ENCODE results near the gene FOXN1.

FOXN1 gene

DNA sequence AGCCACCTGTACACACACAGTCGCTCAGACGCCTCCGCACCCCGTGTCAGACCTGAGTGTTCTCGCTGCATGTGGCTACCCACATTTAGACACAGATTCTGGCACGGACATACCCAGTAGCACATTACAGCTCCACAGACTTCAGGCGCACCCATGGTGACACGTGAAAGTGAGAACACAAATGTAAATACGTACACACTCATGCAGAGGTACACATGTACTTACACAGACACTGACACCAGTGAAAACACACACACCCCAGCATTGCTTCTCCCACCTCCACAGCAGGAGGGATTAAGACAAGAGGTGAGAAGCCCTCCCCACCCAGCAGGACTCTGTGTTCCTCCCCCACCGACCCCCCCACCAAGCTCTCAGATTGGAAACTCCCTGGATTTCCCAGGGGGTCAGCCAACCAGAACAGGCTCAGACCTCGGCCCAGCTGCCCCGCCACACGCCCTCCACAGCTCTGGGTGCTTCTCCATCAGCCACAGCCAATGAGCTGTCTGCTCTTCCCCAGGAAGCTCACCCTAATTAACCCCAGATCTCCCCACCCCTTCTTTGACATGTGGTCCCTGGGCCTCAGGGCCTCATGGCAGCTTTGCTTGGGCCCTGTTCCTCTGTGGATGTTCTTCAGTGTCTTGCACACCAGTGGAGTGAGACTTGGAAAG is 5.3 kb upstream of the FOXN1 start:
- TF ChIP-seq ZNF274 (IDR thresholded peaks at IDR 0.05; ENCODE audit: low read depth, low read length) = no peak
- peak overlapping the region; percentile 36; the same call in 1 of the 2 replicates for H3K4me3 ChIP-seq (ENCODE audit: low read length)

DNA sequence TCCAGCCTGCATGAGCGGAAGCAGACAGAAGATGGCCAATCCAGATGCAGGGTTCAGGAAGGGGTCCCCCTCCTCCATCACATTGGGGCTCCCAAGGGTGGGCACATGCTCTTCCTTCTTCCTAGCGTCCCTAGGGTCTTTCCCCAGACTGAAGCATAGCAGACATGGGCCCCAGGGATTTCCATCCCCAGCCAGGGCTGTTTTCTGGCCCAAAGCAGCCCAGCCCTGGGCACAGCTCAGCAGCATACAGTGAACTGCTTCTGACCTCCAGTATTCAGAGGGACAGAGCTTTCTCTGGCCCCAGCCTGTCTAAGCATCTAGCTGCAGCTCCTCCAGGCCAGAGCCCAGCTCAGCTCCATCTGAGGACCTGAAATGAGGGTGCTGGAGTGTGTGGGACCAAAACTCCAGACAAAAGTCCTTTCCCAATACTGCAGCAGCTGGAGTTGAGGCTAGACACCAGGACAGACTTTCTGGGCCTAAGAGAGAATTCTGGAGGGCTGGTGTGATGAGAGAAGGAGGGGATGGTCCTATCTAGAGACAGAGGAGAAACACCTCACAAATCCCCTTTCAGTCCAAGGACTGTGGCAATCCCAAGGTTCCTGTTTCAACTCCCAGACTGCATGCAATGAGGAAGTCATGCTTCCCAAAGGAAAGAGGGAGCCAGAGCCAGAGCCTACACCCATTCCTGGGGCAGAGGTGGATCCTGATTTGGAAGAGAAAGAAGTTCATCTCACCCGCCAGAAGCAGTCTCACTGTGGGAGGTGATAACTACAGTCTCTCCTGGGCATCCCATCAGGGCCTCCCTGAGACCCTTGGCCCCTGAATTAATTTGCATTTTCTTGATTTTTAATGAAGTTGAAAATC is 4.5 kb upstream of the FOXN1 start:
- no peak overlapping the region for H3K4me3 ChIP-seq (ENCODE audit: low read length)
- TF ChIP-seq ZNF274 (IDR thresholded peaks at IDR 0.05; ENCODE audit: low read depth, low read length) = no peak

DNA sequence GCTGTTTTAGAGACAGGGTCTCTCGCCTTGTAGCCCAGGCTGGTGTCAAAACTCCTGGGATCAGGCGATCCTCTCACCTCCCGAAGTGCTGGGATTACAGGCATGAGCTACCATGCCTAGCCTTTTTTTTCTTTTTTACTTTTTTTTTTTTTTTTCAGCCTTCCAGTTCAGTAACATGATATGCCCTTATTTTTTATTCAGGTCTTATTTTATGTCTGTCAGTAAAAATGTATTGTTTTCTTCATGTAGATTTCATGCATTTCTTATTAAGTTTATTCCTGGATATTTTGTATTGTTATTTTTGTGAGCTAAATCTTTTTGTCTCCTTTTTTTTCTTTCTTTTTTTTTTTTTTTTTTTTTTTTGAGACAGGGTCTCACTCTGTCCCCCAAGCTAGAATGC is 2.7 kb upstream of the FOXN1 start:
- H3K4me3 ChIP-seq (ENCODE audit: low read length) = no peak overlapping the region
- TF ChIP-seq ZNF274 (IDR thresholded peaks at IDR 0.05; ENCODE audit: low read depth, low read length) = no peak

DNA sequence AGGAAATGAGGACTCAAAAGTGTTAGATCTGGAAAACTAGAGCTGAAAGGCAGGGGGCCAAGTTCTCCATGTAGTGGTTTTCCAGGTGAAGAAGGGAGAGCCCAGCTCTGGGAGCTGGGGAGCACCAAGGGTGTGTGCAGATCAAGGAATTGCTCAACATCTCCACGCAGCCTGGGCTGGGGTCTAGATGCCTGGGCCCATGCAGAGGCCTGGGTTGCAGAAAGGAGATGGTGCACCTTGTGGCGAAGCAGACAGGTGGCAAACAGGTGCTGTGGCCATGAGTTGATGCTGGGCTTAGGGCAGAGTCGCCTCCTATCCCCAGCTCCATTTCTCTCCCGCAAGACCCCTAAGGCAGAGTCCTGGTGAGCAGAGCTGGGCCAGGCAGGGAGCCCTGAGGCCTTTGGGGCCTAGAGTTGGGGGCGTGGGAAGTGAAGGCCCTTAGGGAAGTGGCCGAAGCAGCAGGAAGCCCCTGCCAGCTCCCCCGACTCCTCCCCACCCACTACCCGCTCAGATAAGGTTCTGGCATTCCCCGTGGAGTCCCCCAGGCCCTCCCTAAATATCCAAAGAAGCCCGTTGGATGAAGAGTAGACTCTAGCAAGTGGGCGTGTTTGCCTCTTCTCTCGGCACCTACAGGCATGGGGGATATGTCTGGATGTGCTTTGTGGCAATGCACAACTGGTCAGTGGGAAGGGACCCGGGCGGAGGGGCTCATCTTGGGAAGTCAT is 777 bp downstream of the FOXN1 start:
- TF ChIP-seq ZNF274 (IDR thresholded peaks at IDR 0.05; ENCODE audit: low read depth, low read length) = no peak
- no peak overlapping the region for H3K4me3 ChIP-seq (ENCODE audit: low read length)

DNA sequence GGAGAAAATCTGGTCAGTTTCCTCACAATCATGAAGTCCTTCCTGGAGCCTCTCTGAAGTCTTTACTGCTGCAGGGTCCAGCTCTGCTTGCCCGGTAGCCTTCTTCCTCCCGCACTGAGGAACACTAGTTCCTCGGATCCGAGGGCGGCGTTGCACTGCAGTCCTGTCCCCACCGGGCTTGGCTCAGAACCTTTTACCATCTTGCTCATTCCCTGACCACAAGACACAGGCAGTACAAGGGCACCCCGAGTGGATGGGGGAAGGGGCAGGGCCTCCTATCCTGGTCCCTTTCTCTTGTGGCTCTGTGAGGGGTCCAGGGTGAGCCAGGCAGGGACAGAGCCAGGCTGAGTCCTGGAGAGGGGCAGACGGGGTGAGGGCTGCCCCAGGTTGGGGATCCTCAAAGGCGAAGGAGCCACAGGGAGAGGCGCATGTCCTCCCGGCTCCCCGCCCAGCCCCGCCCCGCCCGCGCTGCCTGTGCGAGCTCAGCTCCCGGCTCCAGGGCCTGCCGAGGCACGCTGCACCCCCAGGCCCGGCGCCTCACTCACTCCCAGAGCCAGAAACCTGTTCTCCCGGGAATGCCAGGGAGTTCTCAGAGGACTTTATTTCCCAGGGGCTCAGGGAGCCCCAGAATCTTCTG is 1.5 kb downstream of the FOXN1 start:
- TF ChIP-seq ZNF274 (IDR thresholded peaks at IDR 0.05; ENCODE audit: low read depth, low read length) = no peak
- no peak overlapping the region for H3K4me3 ChIP-seq (ENCODE audit: low read length)

DNA sequence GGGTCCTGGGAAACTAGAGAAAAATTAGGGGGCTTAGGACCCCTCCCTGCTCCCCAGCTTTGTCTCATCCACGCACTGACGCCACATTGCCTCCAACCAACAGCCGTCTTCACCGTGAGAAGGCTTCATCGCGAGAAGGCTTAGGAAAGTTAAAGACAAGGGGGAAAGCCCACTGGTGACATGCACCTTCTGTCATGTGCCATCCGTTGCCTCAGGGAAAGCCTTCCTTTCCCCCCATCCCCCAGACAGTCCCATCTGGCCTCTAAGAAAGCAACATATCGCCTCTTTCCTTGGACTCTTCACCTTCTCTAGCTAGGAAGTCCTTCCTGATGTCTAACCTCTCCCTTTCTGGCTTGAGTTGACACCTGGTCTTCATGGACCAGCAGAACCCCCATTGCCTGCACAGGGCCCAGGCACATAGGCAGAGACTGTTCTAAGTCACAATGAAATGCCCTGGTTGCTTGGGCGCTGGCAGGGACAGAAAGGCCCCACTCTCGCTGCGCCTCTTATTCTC is 2.1 kb downstream of the FOXN1 start:
- no peak for TF ChIP-seq ZNF274 (IDR thresholded peaks at IDR 0.05; ENCODE audit: low read depth, low read length)
- no peak overlapping the region for H3K4me3 ChIP-seq (ENCODE audit: low read length)

DNA sequence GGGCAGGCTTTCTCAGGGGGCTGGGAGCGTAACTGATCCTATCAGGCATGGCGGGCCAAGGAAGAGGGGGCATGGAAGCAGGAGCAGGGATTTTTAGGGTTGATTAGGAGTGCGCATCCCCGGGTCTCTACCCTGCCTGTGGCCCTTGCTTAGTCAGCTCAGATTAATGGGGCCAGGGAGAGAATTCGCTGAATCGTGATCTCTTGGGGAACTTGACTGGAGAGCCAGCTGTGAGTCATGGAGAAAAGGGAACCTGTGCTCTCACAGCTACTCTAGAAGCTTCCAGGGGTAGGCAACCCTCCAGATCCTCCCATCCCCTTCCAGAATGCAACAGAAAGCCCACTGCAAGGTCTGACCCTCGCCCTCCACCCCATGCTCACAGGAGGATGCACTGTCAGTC is 3.6 kb downstream of the FOXN1 start:
- TF ChIP-seq ZNF274 (IDR thresholded peaks at IDR 0.05; ENCODE audit: low read depth, low read length) = no peak
- H3K4me3 ChIP-seq (ENCODE audit: low read length) = no peak overlapping the region

DNA sequence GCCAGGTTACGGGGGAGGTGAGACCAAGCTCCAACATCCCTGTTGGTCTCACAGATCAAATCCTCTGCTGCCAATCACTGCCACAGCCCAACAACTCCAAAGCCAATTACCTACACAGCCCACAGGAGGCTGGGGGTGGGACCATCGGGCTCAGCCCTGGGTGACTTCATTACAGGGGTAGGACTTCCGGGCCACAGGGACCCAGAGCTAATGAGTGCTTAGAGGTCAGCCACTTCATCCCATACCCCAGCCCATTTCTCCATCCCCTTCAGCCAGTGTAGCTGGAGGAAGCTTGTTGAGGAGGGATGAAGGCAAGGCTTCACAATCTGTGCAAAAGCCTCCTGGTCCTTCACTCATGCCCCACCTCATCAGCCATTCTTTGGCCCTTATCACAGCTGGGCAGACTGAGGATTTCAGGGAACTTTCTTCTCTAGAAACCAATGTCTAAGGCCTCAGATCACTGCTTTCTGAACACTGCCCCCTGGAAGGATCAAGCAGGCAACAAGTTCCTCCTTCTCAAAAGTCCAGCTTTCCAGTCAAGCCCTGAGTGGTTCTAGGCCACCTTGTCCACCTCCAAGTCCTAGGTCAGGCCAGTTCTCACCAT is 5.8 kb downstream of the FOXN1 start:
- TF ChIP-seq ZNF274 (IDR thresholded peaks at IDR 0.05; ENCODE audit: low read depth, low read length) = no peak
- no peak overlapping the region for H3K4me3 ChIP-seq (ENCODE audit: low read length)

DNA sequence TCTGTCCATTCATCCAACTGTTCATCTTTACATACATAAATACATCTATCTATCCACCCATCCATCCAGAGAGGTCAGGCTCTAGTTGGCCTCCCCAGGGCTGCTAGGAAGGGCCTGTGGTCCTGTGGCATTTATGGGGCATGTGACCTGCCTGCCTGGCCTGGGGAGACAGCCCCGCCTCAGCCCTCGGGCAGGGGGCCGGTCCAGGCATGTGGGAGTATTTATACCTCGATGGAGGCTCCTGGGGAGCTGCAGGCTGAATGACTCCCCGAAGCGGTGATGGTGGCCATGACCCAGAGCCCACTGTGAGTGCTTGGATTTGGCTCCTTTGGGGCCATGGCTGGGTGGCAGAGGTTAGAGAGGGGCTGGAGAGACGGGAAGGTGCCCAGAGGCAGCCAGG is 7.3 kb downstream of the FOXN1 start:
- no peak overlapping the region for H3K4me3 ChIP-seq (ENCODE audit: low read length)
- TF ChIP-seq ZNF274 (IDR thresholded peaks at IDR 0.05; ENCODE audit: low read depth, low read length) = no peak

DNA sequence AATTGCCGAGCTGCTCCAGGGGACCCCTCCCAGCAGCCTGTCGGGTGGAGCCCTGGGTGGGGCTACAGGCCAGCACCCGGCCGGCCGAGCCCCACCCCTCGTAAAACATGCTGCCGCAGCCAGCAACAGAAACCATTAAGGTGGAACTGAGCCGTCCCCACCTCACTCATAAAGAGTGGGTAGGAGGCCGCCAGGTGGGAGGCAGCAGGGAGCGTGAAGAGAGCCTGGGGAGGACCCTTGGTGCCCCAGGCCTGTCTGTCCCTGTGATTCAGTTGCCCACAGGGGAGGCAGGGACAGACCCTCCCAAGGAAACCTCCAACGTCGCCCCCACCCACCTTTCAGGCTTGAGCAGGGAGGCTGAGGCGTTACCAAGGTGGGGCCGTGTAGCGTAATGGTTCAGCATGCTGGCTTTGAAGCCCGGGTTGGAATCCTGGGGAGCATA is 8.4 kb downstream of the FOXN1 start:
- H3K4me3 ChIP-seq (ENCODE audit: low read length) = no peak overlapping the region
- no peak for TF ChIP-seq ZNF274 (IDR thresholded peaks at IDR 0.05; ENCODE audit: low read depth, low read length)

DNA sequence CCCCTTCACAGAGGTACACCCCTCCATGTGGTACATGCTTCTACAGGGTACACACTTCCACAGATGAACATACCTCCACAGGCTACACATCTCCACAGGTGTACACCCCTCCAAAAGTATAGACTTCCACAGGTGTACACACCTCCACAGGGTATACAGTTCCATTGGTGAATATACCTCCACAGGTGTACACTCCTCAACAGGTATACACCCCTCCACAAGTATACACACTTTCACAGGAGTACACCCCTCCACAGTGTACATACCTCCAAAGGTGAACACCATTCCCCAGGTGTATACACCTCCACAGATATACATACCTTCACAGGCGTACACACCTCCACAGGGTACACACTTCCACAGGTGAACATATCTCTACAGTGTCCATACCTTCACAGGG is 9.4 kb downstream of the FOXN1 start:
- no peak overlapping the region for H3K4me3 ChIP-seq (ENCODE audit: low read length)
- TF ChIP-seq ZNF274 (IDR thresholded peaks at IDR 0.05; ENCODE audit: low read depth, low read length) = no peak

DNA sequence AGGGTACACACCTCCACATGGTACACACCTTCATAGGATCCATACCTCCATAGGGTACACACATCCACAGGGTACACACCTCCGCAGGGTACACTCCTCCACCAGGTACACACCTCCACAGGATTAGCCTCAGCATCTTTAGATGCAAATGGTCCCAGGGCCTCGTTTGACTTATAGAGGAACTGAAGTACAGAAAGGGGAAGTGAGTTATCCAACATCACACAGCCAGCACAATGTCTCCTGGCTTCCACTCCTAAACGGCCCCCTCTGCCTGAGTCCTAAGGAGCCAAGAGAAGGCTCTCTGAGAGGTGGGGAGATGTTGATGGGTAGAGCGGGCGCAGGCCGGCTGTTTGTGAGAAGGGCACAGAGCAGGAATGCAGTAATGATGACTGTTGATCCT is 12.0 kb downstream of the FOXN1 start:
- H3K4me3 ChIP-seq (ENCODE audit: low read length) = no peak overlapping the region
- TF ChIP-seq ZNF274 (IDR thresholded peaks at IDR 0.05; ENCODE audit: low read depth, low read length) = no peak

DNA sequence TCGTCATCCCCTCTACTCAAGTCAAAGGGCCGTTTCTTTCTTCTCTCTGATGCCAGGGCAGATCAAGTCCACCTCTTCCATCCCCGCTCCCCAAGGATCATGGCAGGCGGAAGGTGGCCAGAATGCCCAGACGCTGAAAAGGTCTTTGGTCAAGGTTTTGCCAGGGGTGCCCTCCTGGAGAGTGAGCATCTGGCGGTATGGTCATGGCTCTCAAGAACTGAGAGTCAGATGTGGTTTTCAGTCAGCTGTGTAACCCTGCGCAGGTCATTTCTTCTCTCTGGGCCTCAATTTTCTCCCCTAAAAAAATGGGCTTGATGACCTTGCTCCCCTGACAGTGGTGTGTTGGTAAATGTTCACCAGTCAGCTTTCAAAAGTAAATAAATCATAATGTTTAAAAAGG is 12.4 kb downstream of the FOXN1 start:
- no peak for TF ChIP-seq ZNF274 (IDR thresholded peaks at IDR 0.05; ENCODE audit: low read depth, low read length)
- no peak overlapping the region for H3K4me3 ChIP-seq (ENCODE audit: low read length)

DNA sequence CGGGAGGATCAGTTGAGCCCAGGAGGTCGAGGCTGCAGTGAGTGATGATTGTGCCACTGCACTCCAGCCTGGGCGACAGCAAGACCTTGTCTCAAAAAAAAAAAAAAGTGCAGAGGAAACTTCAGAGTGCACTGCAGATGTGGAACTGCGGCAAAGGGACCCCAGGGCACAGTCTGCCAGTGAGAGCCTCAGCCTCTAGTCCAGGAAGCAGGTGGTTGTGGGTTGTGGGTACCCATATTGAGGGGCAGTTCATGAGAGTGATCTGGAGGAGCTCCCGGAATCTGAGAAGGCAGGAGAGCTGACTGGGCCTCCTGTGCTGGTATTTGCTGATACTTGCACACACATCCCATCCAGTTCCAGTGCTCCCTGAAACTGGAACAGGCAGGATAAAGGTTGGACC is 13.1 kb downstream of the FOXN1 start:
- no peak overlapping the region for H3K4me3 ChIP-seq (ENCODE audit: low read length)
- TF ChIP-seq ZNF274 (IDR thresholded peaks at IDR 0.05; ENCODE audit: low read depth, low read length) = no peak
